Measurements from ENCODE around the gene NCAPG.
"Not testable (repeated sequence)": the region's sequence is repeated elsewhere in the genome, so short reads cannot be mapped to it uniquely, and the experiment has no call there.

The NCAPG gene

DNA sequence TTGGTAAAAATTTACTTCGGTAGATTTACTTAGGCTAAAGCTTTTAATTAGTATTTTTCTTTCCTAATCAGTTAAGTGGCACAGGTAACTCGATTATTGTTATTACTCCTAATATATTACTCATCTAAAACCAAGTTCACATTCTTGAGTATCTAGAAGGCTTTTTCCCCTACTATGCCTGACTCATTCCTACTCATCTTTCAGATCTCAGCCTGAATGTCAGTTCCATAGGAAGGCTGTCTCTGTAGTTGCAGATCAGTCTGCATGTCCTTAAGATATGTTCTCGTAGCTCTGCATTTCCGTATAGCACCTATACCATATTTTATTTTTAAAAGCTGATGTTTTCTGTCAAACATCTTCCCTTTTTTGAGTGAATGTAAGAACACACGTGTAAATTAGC is 23.5 kb upstream of the NCAPG start:
- no peak for DNase-seq (ENCODE audit: low read depth in 2 of 2, low spot score in 1 of 2)

DNA sequence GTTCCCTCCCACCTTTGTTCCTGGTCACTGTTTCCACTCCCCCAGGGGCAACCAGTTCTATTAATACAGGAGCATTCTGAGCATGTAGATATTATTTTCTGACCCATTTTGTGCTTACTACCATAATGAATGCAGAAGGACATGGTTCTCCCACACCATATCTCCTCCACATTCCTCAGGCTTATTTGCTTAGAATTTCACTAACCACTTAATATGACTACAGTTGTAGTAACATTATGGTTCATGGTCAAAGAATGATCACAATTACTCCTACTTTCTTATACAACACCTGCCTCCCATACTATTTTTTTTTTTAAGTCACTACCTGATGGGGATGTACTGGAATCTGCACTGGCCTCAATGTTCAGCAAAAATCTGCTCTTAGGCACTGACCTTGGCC is 21.8 kb upstream of the NCAPG start:
- no peak for DNase-seq (ENCODE audit: low read depth in 2 of 2, low spot score in 1 of 2)

DNA sequence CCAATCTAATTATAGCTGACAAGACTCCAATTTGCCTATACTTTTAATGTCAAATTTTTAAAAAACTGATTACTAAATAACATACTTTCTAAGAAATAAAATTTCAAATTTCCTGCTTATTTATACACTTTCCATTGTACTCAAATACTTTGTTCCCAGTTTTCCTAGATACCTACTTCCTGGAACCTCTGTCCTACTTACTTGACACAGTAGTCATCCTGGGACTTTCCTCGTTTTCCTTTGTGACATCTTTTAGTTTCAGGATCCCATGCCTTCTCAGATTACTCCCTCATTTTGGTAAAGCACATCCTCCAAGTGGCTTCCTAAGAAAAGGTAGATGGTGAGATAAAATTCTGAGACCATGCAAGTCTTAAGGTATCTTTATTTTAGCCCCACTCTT is 16.0 kb upstream of the NCAPG start:
- no peak for DNase-seq (ENCODE audit: low read depth in 2 of 2, low spot score in 1 of 2)

DNA sequence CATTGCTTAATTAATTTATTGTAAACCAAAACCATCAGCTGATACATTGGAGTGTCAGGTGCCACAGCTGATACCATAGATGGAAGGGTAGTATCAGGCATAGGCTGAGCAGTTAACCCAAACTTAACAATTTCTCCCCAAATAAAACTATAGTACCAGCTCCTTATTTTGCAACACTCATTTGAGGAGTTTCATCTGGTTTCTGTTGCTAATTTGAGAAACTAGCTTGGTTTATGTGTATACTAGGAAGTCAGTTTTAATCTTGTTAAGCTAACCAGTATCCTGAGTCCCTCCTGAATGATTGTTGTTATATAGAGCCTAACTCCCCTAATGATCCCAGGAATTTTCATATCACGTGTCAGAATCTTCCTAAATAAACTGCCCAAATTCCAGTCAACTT is 13.0 kb upstream of the NCAPG start:
- DNase-seq (ENCODE audit: low read depth in 2 of 2, low spot score in 1 of 2): no peak

DNA sequence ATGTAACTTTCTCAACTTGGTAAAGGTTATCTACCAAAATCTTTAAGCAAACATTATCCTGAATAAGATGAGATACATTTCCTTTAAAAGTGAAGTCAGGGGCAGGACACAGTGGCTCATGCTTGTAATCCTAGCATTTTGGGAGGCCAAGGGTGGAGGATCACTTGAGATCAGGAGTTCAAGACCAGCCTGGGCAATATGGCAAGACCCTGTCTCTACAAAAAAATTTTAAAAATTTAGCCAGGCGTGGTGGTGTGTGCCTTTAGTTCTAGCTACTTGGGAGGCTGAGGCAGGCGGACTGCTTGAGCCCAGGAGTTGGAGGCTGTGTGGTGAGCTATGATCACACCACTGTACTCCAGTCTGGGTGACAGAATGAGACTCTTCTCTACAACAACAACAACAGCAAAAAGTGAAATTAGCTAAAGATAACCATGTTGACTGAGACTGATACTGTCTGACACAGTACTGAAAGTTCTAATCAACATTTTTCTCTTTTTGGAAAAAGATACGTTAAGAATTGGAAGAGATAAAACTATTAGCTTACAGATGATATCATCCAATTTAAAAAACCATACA is 5.1 kb upstream of the NCAPG start:
- no peak for DNase-seq (ENCODE audit: low read depth in 2 of 2, low spot score in 1 of 2)

DNA sequence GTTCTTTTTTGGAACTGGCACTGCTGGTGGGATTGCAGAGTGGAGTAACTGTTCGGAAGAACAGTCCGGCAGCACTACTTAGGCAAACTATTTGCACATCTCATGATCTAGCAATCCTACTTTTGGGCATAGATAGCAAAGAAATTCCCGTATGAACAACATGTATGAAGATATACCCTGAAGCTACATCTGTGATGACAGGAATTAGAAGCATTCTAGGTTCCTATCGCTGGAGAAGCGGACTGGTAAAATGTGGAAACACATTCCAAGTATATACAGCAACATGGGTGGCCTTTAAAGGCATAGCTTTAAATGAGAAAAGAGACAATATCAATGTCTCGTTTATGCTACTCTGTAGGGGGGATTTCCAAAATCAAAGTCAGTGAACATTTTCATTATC is 3.3 kb upstream of the NCAPG start:
- no peak for DNase-seq (ENCODE audit: low read depth in 2 of 2, low spot score in 1 of 2)

DNA sequence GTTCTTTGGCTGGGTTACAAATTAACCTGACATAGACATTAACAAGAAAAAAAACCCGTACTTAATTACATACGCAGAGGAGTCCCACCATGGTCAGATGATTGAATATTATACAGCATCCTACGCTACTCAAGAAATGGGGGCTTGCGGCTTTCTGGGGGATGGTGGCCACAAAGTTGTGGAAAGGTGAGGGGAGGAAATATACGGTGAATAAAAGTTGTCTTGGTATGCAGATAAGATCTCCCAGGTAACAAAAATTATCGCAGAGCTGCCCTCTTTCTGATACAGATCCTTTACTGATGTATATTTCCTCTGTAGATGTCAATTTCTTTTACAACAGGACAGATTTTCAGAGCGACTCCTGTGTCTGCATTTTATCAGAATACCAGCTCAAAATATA is 1.1 kb upstream of the NCAPG start:
- no peak for DNase-seq (ENCODE audit: low read depth in 2 of 2, low spot score in 1 of 2)

DNA sequence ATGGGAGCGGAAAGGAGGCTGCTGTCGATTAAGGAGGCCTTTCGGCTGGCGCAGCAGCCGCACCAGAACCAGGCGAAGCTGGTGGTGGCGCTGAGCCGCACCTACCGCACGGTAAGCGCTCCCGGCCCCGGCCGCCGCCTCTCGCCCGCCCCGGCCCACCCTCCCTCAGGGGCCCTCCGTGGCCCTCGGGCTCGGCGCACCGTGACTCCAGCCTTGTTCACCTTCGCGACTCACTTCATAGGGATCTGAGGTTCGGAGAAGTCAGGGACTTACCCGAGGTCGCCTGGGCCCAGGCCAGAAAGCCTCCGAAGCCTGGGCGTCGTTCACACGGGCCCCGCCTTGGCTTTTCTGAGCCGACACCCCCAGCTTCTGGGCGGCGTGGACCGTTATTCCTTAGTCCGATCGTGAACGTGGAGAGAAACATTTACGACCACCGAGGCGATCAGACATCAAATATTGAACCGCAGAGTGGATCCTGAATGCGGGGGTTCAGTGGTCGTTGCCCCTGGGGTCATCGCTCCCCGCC is 362 bp downstream of the NCAPG start:
- no peak for DNase-seq (ENCODE audit: low read depth in 2 of 2, low spot score in 1 of 2)

DNA sequence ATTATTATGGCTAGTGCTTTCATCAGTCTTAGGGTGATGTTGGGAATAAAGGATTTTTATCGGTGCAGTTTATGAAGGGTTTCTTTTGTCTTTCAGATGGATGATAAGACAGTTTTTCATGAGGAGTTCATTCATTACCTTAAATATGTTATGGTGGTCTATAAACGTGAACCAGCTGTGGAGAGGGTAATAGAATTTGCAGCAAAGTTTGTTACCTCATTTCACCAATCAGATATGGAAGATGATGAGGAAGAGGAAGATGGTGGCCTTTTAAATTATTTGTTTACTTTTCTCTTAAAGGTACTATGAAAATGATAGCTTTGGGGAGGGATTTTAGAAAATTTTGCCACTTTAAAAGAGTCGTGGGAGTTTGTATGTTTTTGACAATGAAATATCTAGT is 1.3 kb downstream of the NCAPG start:
- no peak for DNase-seq (ENCODE audit: low read depth in 2 of 2, low spot score in 1 of 2)

DNA sequence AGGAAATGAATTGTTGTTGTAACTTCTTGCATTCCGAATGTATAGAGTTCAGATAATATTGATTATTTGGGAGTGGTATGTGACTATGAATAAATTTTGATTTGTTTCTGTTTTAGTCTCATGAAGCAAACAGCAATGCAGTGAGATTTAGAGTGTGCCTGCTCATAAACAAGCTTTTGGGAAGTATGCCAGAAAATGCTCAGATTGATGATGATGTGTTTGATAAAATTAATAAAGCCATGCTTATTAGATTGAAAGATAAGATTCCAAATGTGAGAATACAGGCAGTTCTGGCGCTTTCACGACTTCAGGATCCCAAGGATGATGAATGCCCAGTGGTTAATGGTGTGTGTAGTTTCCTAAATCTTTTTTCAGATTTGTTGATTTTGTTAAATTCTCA is 2.0 kb downstream of the NCAPG start:
- no peak for DNase-seq (ENCODE audit: low read depth in 2 of 2, low spot score in 1 of 2)

DNA sequence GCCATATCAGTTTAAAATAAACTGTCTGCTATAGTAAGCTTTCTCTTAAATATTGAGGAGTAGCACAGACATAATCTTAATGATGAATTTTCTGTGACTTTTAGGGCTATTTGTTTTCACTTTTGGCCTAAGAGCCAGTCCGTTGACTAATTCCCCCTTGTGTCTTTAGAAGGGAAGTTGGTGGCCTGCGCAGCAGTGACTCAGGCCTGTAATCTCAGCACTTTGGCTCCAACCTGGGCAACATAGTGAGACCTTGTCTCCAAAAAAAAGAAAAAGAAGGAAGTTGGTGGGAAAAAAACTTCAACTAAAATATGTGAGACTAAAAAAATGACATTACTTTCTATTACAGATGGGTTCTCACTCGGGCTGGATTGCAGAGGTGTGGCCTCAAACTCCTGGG is 3.4 kb downstream of the NCAPG start:
- no peak for DNase-seq (ENCODE audit: low read depth in 2 of 2, low spot score in 1 of 2)

DNA sequence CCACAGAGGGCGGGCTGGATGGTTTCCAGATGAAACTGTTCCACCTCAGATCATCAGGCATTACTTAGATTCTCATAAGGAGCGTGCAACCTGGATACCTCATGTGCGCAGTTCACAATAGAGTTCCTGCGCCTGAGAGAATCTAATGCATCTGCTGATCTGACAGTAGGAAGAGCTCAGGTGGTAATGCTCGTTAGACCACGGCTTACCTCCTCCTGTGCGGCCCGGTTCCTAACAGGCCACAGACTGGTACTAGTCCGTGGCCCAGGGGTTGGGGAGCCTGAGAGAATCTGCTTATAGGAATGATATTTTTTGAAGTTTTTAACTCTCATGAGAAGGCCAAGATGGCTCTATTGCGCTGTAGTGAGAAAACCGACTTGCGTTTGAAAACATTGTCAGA is 5.4 kb downstream of the NCAPG start:
- DNase-seq (ENCODE audit: low read depth in 2 of 2, low spot score in 1 of 2): no peak

DNA sequence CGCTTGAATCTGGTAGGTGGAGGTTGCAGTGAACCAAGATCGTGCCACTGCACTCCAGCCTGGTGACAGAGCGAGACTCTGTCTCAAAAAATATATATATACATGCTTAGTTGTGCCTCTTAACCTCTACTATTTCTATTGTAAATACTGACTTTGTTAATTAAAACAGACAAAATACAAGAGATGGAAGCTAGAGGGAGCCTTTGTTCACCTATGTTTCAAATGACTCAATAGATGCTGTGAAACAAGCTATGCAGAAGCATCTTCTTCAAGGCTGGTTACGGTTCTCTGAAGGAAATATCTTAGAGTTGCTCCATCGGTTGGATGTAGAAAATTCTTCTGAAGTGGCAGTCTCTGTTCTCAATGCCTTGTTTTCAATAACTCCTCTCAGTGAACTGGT is 6.2 kb downstream of the NCAPG start:
- no peak for DNase-seq (ENCODE audit: low read depth in 2 of 2, low spot score in 1 of 2)

DNA sequence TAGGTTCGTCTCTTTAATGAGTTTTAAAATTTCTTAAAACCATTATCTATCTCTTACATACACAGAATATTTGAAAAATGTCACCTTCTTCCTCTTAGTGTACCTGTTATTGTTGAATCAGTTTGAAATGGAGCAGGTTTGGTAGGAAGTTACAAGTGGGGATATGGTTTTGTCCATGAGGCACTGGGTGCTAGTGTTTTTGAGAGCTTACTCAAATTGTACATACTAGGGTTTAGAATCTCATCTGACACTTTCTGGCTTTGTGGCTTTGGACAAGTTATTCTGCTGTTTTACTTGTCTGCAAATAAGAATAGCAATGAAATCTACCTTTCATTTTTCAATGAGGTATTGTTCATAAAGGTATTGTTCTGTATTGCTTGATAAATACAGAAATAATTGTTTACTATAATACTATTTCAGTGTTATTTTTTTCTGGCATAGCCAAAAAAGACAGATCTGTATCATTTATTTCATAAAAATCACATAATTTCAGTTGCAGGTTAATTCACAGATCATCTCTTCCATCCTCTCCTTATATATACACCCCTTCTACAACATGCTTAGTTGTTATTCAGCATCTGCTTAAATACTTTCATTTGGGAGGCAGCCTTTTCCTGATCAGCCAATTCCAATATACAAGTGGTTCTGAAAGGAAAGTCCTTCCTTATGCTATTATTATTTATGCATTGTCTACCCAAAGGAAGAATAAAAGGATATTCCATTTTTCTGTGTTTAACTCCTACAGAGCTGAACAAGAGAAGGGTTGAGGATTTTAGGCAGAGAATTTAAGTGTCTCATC is 13.3 kb downstream of the NCAPG start:
- DNase-seq (ENCODE audit: low read depth in 2 of 2, low spot score in 1 of 2): no peak

DNA sequence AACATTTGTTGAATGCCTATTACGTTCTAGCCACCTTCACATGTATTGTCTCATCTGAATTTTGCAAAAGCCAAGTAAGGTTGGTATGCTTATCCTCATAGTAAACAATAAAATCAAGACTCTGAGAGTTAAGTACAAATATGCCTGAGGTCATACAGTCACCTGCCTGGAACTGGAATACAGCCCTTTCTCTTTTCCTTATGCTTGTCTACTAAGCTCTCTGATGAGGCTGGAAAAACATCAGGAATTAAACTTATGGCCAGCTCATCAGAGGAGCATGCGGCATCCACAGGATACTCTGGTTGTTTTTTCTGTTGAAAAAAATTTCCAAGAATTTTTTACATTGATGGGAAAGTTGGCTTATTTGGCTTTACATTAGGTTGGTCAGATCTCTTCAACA is 35.5 kb downstream of the NCAPG start:
- no peak for DNase-seq (ENCODE audit: low read depth in 2 of 2, low spot score in 1 of 2)

DNA sequence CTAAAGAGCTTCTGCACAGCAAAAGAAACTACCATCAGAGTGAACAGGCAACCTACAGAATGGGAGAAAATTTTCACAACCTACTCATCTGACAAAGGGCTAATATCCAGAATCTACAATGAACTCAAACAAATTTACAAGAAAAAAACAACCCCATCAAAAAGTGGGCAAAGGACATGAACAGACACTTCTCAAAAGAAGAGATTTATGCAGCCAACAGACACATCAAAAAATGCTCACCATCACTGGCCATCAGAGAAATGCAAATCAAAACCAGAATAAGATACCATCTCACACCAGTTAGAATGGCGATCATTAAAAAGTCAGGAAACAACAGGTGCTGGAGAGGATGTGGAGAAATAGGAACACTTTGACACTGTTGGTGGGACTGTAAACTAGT is 39.5 kb downstream of the NCAPG start:
- DNase-seq (ENCODE audit: low read depth in 2 of 2, low spot score in 1 of 2): not testable (repeated sequence)

DNA sequence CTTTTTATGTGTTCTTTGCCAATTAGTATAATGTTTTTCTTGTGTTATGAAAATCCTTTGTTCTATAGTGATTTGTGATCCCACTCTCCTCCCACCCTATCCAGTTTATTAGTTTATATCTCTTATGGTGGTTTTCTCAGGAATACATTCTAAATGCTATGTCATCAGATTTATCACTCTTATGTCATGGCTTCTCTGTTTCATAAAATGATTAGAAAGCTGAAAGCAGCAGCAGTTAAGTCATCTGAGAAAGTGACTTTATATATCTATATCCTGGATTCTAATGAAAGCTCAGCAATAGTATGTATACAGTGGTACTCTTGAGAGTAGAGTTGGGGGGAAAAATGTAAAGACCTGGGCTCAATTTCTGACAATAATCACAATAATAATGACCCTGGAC is 41.2 kb downstream of the NCAPG start:
- DNase-seq (ENCODE audit: low read depth in 2 of 2, low spot score in 1 of 2): no peak

DNA sequence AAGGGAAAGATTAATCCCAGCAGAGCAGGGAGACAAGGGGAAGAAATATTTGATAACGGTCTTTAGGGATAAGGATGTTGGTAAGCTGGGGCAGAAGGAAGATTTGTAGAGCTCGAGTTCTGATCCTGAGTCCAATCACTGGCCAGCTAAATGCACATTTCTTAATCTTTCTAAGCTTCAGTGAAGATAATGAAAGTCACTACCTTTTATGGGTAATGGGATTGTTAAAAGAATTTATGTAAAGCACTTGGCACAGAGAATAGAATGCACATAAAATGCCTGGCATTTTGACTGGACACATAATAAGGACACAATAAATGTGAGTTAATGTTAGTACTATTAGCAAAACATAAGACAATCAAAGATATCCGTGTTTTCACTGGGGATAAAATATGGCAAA is 43.3 kb downstream of the NCAPG start:
- DNase-seq (ENCODE audit: low read depth in 2 of 2, low spot score in 1 of 2): no peak

DNA sequence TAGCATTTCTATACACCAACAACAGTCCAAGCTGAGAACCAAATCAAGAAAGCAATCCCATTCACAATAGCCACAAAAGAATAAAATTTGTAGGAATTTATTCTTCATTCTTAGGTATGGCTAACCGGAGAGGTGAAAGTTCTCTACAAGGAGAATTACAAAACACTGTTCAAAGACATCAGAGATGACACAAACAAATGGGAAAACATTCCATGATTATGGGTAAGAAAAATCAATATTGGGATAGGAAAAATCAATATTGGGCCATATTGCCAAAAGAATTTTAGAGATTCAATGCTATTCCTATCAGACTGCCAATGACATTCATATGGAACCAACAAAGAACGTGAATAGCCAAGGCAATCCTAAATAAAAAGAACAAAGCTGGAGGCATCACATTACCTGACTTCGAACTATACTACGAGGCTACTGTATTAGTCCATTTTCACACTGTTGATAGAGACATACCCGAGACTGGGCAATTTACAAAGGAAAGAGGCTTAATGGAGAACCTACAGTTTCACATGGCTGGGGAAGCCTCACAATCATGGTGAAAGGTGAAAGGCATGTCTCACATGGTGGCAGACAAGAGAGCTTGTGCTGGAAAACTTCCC is 49.1 kb downstream of the NCAPG start:
- no peak for DNase-seq (ENCODE audit: low read depth in 2 of 2, low spot score in 1 of 2)

DNA sequence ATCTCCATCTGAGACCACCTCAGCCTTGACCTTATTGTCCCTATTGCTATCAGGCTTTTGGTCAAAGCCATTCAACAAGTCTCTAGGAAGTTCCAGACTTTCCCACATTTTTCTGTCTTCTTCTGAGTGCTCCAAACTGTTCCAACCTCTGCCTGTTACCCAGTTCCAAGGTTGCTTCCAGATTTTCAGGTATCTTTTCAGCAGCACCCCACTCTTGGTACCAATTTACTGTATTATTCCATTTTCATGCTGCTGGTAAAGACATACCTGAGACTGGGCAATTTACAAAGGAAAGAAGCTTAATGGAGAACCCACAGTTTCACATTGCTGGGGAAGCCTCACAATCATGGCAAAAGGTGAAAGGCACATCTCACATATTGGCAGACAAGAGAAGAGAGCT is 51.1 kb downstream of the NCAPG start:
- not testable (repeated sequence) for DNase-seq (ENCODE audit: low read depth in 2 of 2, low spot score in 1 of 2)

DNA sequence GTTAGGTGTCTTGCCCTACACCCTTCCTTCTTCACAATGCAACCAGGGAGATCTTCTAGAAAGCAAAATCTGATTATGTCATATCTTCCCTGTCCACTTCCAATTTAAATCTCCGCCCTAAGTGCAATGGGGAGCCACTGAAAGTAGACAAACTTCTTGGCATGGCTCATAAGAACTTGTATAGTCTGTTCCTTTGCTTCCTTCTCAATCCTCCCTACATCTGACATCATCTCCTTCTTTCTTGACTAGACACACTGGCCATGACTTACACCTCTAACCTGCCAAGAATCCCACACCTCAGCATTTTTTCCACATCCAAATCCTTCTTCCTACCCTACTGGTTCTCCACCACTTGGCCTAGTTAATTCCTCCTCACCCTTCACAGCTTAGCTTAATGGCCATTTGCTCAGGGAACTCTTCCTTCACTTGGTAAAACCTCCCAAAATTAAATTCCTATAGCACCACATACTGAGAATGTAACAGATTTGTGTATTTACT is 55.1 kb downstream of the NCAPG start:
- no peak for DNase-seq (ENCODE audit: low read depth in 2 of 2, low spot score in 1 of 2)

DNA sequence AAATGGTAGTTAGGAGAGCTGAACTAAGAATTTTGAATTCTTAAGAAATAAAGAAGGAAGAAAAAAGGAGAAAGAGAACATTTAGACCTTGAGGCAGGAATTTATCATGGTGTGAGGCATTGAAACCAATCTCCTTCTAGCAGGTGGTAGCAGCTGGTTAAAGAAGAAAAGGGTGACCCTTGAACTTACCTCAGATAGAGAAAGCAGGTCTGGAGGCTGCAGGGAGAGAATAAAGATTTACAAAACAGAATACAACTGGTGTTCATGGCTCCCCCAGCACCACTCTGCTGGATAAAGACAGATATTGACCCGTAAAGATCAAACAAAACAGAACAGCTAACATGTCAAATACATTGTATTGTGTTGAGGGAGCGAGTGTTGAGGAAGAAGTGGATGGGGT is 56.0 kb downstream of the NCAPG start:
- no peak for DNase-seq (ENCODE audit: low read depth in 2 of 2, low spot score in 1 of 2)

Data from stimulated activated CD8-positive, alpha-beta memory T cell treated with anti-CD3 and anti-CD28 coated beads, Interleukin-4, amount 100 ng/mL, for 4 hours (primary cell).